Upper lobe of right lung (tissue), 1 donor: ENCODE measurements around the gene SPAG16. TPM values are rescaled to one million over a fixed set of nuclear protein-coding genes. Genes with fewer than 3 reads are reported as not detected.
A peak's percentile ranks its signal among the peaks of the same experiment; 100 is the strongest.

Source experiments
- ATAC-seq: fragments of 200-7000 bp; cut with Tn5 transposase; one replicate; pipeline ENCODE4 v1.9.1; 2020; ENCODE audit warnings: mild to moderate bottlenecking, moderate library complexity
- DNase-seq: peaks from one replicate; pipeline ENCODE4 v3.0.0-alpha.2; 2020
- H3K27ac ChIP-seq: fragments of 200-600 bp; one replicate; pipeline ENCODE4 v1.8.0; 2022
- H3K27me3 ChIP-seq: fragments of 200-600 bp; one replicate; pipeline ENCODE4 v1.8.0; 2022; ENCODE audit warnings: mild to moderate bottlenecking
- H3K36me3 ChIP-seq: fragments of 200-600 bp; one replicate; pipeline ENCODE4 v1.8.0; 2022
- H3K4me1 ChIP-seq: fragments of 200-600 bp; one replicate; pipeline ENCODE4 v1.8.0; 2022
- H3K4me3 ChIP-seq: fragments of 200-600 bp; one replicate; pipeline ENCODE4 v1.8.0; 2022; ENCODE audit warnings: mild to moderate bottlenecking
- H3K9me3 ChIP-seq: fragments of 200-600 bp; one replicate; pipeline ENCODE4 v1.8.0; 2022
- intact Hi-C: fragments of 100-400 bp; cut with DNase I; formaldehyde crosslinking; loops from one replicate; pipeline ENCODE4 v1.11.0; 2022
- total RNA-seq: library from RNA; stranded (reverse); fragmentation: NEBNext Ultra II Directional; extraction: Animal tissue kit (Norgen Biotek cat#: 25700); gene quantifications from one replicate; pipeline ENCODE4 v1.2.1, GENCODE V29; 2021
- TF ChIP-seq, protein P1 (sequence below): fragments of 200-600 bp; IDR thresholded peaks from one replicate; pipeline ENCODE4 v1.8.0; 2022; ENCODE audit warnings: antibody characterized with exemption
- donor health status: DM: no; HTN: yes; CAD: no; lungs with severe emphysema.

Gene SPAG16
- total RNA-seq, 1 donor from 2014 or later, result 11.6 TPM

DNA sequence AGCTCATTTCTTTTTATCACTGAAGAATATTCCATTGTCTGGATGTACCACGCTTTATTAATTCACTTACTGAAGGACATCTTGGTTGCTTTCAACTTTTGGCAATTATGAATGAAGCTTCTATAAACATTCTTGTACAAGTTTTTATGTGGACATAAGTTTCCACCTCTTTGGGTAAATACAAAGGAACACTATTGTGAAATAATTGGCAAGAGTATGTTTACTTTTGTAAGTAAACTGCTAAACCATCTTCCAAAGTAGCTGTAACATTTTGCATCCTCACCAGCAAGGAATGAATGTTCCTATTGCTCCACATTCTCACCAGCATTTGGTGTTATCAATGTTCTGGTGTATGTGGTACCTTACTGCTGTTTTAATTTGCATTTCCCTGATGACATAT, 1110.8 kb downstream of the SPAG16 start:
- TF ChIP-seq, protein P1, sequence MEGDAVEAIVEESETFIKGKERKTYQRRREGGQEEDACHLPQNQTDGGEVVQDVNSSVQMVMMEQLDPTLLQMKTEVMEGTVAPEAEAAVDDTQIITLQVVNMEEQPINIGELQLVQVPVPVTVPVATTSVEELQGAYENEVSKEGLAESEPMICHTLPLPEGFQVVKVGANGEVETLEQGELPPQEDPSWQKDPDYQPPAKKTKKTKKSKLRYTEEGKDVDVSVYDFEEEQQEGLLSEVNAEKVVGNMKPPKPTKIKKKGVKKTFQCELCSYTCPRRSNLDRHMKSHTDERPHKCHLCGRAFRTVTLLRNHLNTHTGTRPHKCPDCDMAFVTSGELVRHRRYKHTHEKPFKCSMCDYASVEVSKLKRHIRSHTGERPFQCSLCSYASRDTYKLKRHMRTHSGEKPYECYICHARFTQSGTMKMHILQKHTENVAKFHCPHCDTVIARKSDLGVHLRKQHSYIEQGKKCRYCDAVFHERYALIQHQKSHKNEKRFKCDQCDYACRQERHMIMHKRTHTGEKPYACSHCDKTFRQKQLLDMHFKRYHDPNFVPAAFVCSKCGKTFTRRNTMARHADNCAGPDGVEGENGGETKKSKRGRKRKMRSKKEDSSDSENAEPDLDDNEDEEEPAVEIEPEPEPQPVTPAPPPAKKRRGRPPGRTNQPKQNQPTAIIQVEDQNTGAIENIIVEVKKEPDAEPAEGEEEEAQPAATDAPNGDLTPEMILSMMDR, result no peak
- Histone ChIP-seq H3K27ac (no peak overlapping the region), H3K27me3 (no peaks in the 10 kb centered on the region), H3K4me1 (no peaks in the 10 kb centered on the region), H3K9me3 (no peaks in the 10 kb centered on the region), H3K4me3 (no peak overlapping the region), H3K36me3 (no peaks in the 10 kb centered on the region)
- intact Hi-C loops, result no loop called here
- DNase-seq, result no peak
- no peak for ATAC-seq

DNA sequence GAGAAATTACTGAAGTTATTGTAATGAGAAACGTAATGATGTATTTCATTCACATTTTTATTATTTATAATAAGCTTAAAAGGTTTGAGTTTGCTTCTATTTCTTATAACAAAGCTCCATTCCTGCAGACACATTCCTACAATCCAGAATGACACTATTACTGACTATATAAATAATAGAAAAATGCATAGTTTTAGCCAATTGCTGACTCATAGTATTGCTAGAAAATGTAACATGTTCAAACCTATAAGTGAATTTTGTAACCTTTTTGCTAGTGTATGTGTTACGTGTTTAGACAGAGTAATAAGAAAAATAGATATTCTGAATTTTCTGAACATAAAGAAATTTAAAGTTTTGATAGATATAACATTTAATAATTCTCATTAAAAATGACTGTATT, 1117.3 kb downstream of the SPAG16 start:
- Histone ChIP-seq H3K27ac (no peak overlapping the region), H3K9me3 (no peaks in the 10 kb centered on the region), H3K4me1 (no peaks in the 10 kb centered on the region), H3K36me3 (no peaks in the 10 kb centered on the region), H3K27me3 (no peaks in the 10 kb centered on the region), H3K4me3 (no peak overlapping the region)
- no peak for ATAC-seq
- intact Hi-C loops, result no loop called here
- no peak for DNase-seq
- TF ChIP-seq, protein P1, result no peak

DNA sequence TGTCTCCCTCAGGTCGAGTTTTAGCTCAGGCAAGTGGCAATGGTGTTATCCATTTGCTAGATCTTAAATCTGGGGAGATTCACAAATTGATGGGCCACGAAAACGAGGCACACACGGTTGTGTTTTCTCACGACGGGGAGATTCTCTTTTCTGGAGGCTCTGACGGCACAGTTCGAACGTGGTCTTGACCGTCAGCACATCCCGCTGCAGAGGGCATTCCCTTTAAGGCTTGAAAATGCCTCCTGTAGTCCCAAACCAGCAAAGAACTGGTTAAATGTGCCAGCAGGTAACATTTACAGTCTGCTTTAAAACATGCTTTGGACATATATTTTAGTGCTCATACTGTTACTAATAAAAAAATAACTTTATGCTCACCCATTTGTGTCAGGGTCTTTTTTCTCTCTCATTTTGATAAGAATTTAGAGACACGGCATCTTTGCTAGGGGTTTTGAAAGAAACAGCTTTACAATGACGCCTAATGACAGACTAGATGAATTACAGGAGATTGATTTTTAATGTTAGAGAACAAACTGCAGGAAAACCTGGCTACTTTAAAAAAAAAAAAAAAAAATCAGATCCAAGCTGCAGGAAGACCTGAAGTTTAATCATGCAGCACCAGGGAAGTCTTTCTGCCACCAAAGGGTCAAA, 1126.0 kb downstream of the SPAG16 start:
- Histone ChIP-seq H3K27ac (no peak overlapping the region), H3K9me3 (no peaks in the 10 kb centered on the region), H3K4me1 (no peaks in the 10 kb centered on the region), H3K4me3 (no peak overlapping the region), H3K36me3 (no peaks in the 10 kb centered on the region), H3K27me3 (no peaks in the 10 kb centered on the region)
- TF ChIP-seq, protein P1, result no peak
- DNase-seq, result no peak
- no peak for ATAC-seq
- intact Hi-C loops, result no loop called here

DNA sequence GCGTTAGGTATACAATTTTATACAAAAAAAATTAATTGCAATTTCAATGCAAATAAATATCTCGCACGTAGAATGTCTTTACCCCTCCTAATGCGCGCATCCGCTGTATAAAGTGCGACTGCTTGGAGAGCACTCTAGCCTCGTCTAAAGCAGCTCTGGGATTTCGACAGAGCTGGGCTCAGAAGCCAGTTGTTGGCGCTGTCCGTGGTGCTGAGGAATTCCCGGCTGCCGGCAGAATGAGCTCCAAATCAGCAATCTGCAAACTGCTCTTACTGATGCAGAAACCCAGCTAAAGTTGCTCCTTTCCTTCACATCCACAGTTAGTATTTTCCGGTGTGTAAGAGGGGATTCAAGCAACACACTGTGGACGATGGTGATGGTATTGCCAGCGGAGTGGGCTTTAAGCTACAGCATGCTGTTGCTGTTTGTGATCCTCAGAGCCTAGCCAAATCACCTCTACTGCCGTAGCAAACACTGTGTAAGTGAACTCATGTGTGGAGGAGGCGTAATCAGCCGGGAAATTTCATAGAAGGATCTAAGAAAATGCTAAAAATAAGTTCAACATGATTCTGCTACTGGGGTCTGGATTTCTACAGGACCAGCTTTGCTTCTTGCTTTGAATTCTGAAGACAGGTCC, 1126.8 kb downstream of the SPAG16 start, which contains the start of gene VWC2L:
Gene VWC2L, plus strand, starts transcription at position 137 of the 637 bp plus-strand sequence. CDS start 3,140 bp downstream, outside the sequence.
- DNase-seq, result peak; percentile 83
- TF ChIP-seq, protein P1, result no peak
- H3K4me3 ChIP-seq, result no peak within 1 kb of the TSS
- no peaks in the 10 kb centered on the region for H3K27me3 ChIP-seq
- no peaks in the 10 kb centered on the region for H3K36me3 ChIP-seq
- no peaks in the 10 kb centered on the region for H3K9me3 ChIP-seq
- H3K27ac ChIP-seq, result no peak within 1 kb of the TSS
- ATAC-seq, result peak; percentile 88
- H3K4me1 ChIP-seq, result no peaks in the 10 kb centered on the region
- intact Hi-C loops, result no loop called here

DNA sequence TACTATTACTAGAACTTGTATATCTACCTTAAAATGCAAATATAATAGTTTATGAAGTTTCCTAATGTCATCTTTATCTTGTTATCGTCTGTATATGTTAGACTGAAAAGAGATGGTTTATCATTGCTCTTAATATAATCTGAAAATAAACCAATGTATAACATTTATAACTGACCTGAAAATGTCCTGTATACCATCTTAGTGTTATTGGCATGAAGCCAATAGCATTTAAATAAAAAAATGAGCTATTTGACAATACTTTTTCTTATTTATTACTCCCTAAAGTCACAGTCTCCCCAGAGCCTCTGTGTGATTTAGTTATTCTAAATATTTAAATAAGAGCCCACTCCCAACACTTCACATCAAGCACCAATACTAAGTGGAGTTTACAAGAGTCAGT, 1128.4 kb downstream of the SPAG16 start:
- H3K4me1 ChIP-seq, result no peaks in the 10 kb centered on the region
- intact Hi-C loops, result no loop called here
- no peak overlapping the region for H3K4me3 ChIP-seq
- no peaks in the 10 kb centered on the region for H3K27me3 ChIP-seq
- ATAC-seq, result no peak
- DNase-seq, result no peak
- TF ChIP-seq, protein P1, result no peak
- H3K27ac ChIP-seq, result no peak overlapping the region
- H3K36me3 ChIP-seq, result no peaks in the 10 kb centered on the region
- H3K9me3 ChIP-seq, result no peaks in the 10 kb centered on the region
